Suprapubic skin (tissue), 3 donors: ENCODE results near the gene LYAR.

Experiments
- CTCF ChIP-seq, 2 donors: fragments of 200-600 bp in 1 of 2; fragments of 450-650 bp in 1 of 2; sonication (generic) in 1 of 2; IDR thresholded peaks; one replicate each; pipeline ENCODE4 v1.5.1; 2016 to 2019; ENCODE audit warnings: antibody characterized with exemption in 2 of 2, mild to moderate bottlenecking in 1 of 2, moderate library complexity in 1 of 2
- EP300 ChIP-seq: sonication (generic); formaldehyde crosslinking; IDR thresholded peaks from one replicate; pipeline ENCODE4 v1.6.1; 2017; ENCODE audit warnings: antibody characterized with exemption
- POLR2A ChIP-seq, 2 donors: fragments of 450-650 bp; IDR thresholded peaks; one replicate each; pipeline ENCODE4 v1.6.1; 2017; ENCODE audit warnings: antibody characterized with exemption in 2 of 2, mild to moderate bottlenecking in 2 of 2, moderate library complexity in 2 of 2

- TF ChIP-seq CTCF (IDR thresholded peaks at IDR 0.05) = no peak
- no peak for TF ChIP-seq POLR2A (IDR thresholded peaks at IDR 0.05)
- TF ChIP-seq EP300 = no peak
Observed at GRCh38 chr4:4289941-4290850, at the start of gene LYAR, which contains the start of gene ZBTB49.
